HepG2 (cell line): ENCODE data around the gene MFAP3L. TPM values are rescaled to one million over a fixed set of nuclear protein-coding genes. Genes with fewer than 3 reads are reported as not detected.

Experiments used
- ATAC-seq: fragments of 200-7000 bp; cut with Tn5 transposase; 3 replicates; pipeline ENCODE4 v1.9.1; 2020; ENCODE audit warnings: mild to moderate bottlenecking, moderate library complexity
- BruUV-seq: library from RNA; stranded (reverse); fragments of 400-500 nt; replicated peaks from 2 replicates; lab custom pipeline; 2021; lab: Mats Ljungman, UMichigan
- CTCF ChIA-PET: fragments of 300-600 bp; formaldehyde crosslinking; extraction: SDS; loops from one replicate; lab custom pipeline; 2021; ENCODE audit warnings: low total read pairs, inconsistent platforms, low intra/inter-chr PET ratio; lab: Yijun Ruan, JAX
- POLR2A ChIA-PET: fragments of 350-600 bp; sonication (Branson Sonifier 250); formaldehyde crosslinking; loops from one replicate; lab custom pipeline; 2020; ENCODE audit warnings: antibody characterized with exemption, inconsistent platforms; lab: Yijun Ruan, JAX
- DNase-seq: peaks from one replicate; pipeline ENCODE4 v3.0.0-alpha.2; 2015; ENCODE audit warnings: low spot score
- FAIRE-seq: peaks from 3 replicates; lab custom pipeline; 2011; peaks lifted over from hg19 to GRCh38; lab: Jason Lieb, UNC
- H2AFZ ChIP-seq: one replicate; pipeline ENCODE4 v1.6.1; 2011; ENCODE audit warnings: low read length, inconsistent platforms
- H3K27ac ChIP-seq: fragments of 300-600 bp; 3 replicates; pipeline ENCODE4 v1.8.0; 2011; ENCODE audit warnings: mixed run types, mild to moderate bottlenecking, mixed read lengths, low read length, inconsistent platforms; ENCODE audit not compliant: insufficient read depth; ENCODE audit errors: extremely low read length
- H3K27me3 ChIP-seq, 2 experiments: fragments of 200-600 bp in 1 of 2; 2 replicates in 1 of 2; 3 replicates in 1 of 2; pipeline versions ENCODE4 v1.6.0 to v1.8.0; 2011; ENCODE audit warnings: low read length in 2 of 2, mild to moderate bottlenecking in 2 of 2, moderate library complexity in 2 of 2, inconsistent platforms in 1 of 2; ENCODE audit not compliant: insufficient read depth in 2 of 2, control insufficient read depth in 1 of 2
- H3K36me3 ChIP-seq, 2 experiments: fragments of 200-600 bp in 1 of 2; replicated peaks in 1 of 2; 2 replicates in 1 of 2; 3 replicates in 1 of 2; pipeline versions ENCODE4 v1.5.1 to v1.8.0; 2011; ENCODE audit warnings: low read length in 2 of 2, inconsistent platforms in 1 of 2; ENCODE audit not compliant: insufficient read depth in 2 of 2, control insufficient read depth in 1 of 2
- H3K4me1 ChIP-seq: 2 replicates; pipeline ENCODE4 v1.5.1; 2012; ENCODE audit warnings: low read length, inconsistent platforms; ENCODE audit not compliant: insufficient read depth
- H3K4me2 ChIP-seq: 2 replicates; pipeline ENCODE4 v1.6.0; 2011; ENCODE audit warnings: low read depth, low read length, inconsistent platforms
- H3K4me3 ChIP-seq, 3 experiments: fragments of 200-600 bp in 1 of 3; sonication (generic), shearing (Covaris generic) in 1 of 3; replicated peaks in 1 of 3; 2 replicates each; pipeline ENCODE4 v1.5.1; 2011 to 2016; ENCODE audit warnings: low read length in 3 of 3, inconsistent platforms in 2 of 3, low read depth in 2 of 3, mild to moderate bottlenecking in 2 of 3, control low read depth in 1 of 3, mixed read lengths in 1 of 3; ENCODE audit not compliant: insufficient read depth in 1 of 3
- H3K79me2 ChIP-seq: one replicate; pipeline ENCODE4 v1.6.1; 2011; ENCODE audit warnings: low read length, inconsistent platforms; ENCODE audit not compliant: insufficient read depth
- H3K9ac ChIP-seq: 2 replicates; pipeline ENCODE4 v1.6.0; 2011; ENCODE audit warnings: mild to moderate bottlenecking, low read depth, low read length, inconsistent platforms; ENCODE audit not compliant: insufficient read depth
- H3K9me3 ChIP-seq: 2 replicates; pipeline ENCODE4 v1.5.1; 2012; ENCODE audit warnings: mild to moderate bottlenecking, low read length
- H4K20me1 ChIP-seq: 2 replicates; pipeline ENCODE4 v1.6.0; 2011; ENCODE audit warnings: inconsistent platforms, mild to moderate bottlenecking, low read length, moderate library complexity; ENCODE audit not compliant: insufficient read depth
- ARID2 ChIP-seq: sonication (generic); formaldehyde crosslinking; IDR thresholded peaks from 2 replicates; pipeline ENCODE4 v1.8.1; 2022; ENCODE audit warnings: mild to moderate bottlenecking, missing genetic modification reagents, borderline replicate concordance
- CAMTA2 ChIP-seq: sonication (generic); formaldehyde crosslinking; IDR thresholded peaks from 2 replicates; pipeline ENCODE4 v1.4.0; 2020; ENCODE audit warnings: mild to moderate bottlenecking, missing genetic modification reagents, borderline replicate concordance
- CREM ChIP-seq, 2 experiments: sonication (generic) in 1 of 2; formaldehyde crosslinking in 1 of 2; IDR thresholded peaks; 2 replicates each; pipeline versions ENCODE4 v1.4.0 to v1.6.1; 2016 to 2020; ENCODE audit warnings: antibody characterized with exemption in 1 of 2, mild to moderate bottlenecking in 1 of 2, missing genetic modification reagents in 1 of 2
- GTF2F1 ChIP-seq: fragments of 150-350 bp; IDR thresholded peaks from 2 replicates; pipeline ENCODE4 v1.6.1; 2014; ENCODE audit warnings: low read length
- HDAC1 ChIP-seq: sonication (generic); formaldehyde crosslinking; IDR thresholded peaks from 2 replicates; pipeline ENCODE4 v1.5.1; 2020; ENCODE audit warnings: mild to moderate bottlenecking, missing genetic modification reagents
- JARID2 ChIP-seq: sonication (generic); formaldehyde crosslinking; IDR thresholded peaks from 2 replicates; pipeline ENCODE4 v1.8.1; 2023; ENCODE audit warnings: missing genetic modification reagents, inconsistent platforms; ENCODE audit not compliant: insufficient replicate concordance
- KAT2B ChIP-seq: fragments of 150-350 bp; IDR thresholded peaks from 2 replicates; pipeline ENCODE4 v1.6.1; 2014; ENCODE audit warnings: low read depth, low read length, borderline replicate concordance
- NPAS2 ChIP-seq: sonication (generic); formaldehyde crosslinking; IDR thresholded peaks from 2 replicates; pipeline ENCODE4 v1.8.0; 2022; ENCODE audit warnings: mild to moderate bottlenecking, missing genetic modification reagents, borderline replicate concordance
- PAF1 ChIP-seq: IDR thresholded peaks from 2 replicates; pipeline ENCODE4 v1.6.1; 2016; ENCODE audit warnings: missing genetic modification reagents, missing compliant biosample characterization
- TBX2 ChIP-seq: sonication (generic); formaldehyde crosslinking; IDR thresholded peaks from 2 replicates; pipeline ENCODE4 v1.5.0; 2020; ENCODE audit warnings: missing genetic modification reagents, mild to moderate bottlenecking, borderline replicate concordance
- TCF7L2 ChIP-seq: IDR thresholded peaks from 2 replicates; pipeline ENCODE4 v1.6.1; 2011; ENCODE audit warnings: mild to moderate bottlenecking, low read depth, low read length, moderate library complexity
- XBP1 ChIP-seq: sonication (generic); formaldehyde crosslinking; IDR thresholded peaks from 2 replicates; pipeline ENCODE4 v1.5.0; 2020; ENCODE audit warnings: missing genetic modification reagents
- ZC3H4 ChIP-seq: sonication (generic); formaldehyde crosslinking; IDR thresholded peaks from 2 replicates; pipeline ENCODE4 v1.4.0; 2020; ENCODE audit warnings: missing genetic modification reagents, borderline replicate concordance
- ZNF101 ChIP-seq: sonication (generic); formaldehyde crosslinking; IDR thresholded peaks from 2 replicates; pipeline ENCODE4 v1.4.0; 2020; ENCODE audit warnings: mild to moderate bottlenecking, low read depth, missing genetic modification reagents, borderline replicate concordance
- ZNF136 ChIP-seq: sonication (generic); formaldehyde crosslinking; IDR thresholded peaks from 2 replicates; pipeline ENCODE4 v1.8.1; 2022; ENCODE audit warnings: low read depth, mild to moderate bottlenecking, moderate library complexity, missing genetic modification reagents
- ZNF24 ChIP-seq: fragments of 450-650 bp; IDR thresholded peaks from 2 replicates; pipeline ENCODE4 v1.6.1; 2017; ENCODE audit warnings: antibody characterized with exemption, mild to moderate bottlenecking
- ZNF292 ChIP-seq: sonication (generic); formaldehyde crosslinking; IDR thresholded peaks from 2 replicates; pipeline ENCODE4 v1.8.1; 2022; ENCODE audit warnings: mild to moderate bottlenecking, low read depth, missing genetic modification reagents, borderline replicate concordance
- ZNF34 ChIP-seq: sonication (generic); formaldehyde crosslinking; IDR thresholded peaks from 2 replicates; pipeline ENCODE4 v1.4.0; 2020; ENCODE audit warnings: mild to moderate bottlenecking, missing genetic modification reagents, borderline replicate concordance
- ZNF550 ChIP-seq: sonication (generic); formaldehyde crosslinking; IDR thresholded peaks from 2 replicates; pipeline ENCODE4 v1.4.0; 2020; ENCODE audit warnings: mild to moderate bottlenecking, missing genetic modification reagents, borderline replicate concordance
- ZNF572 ChIP-seq: sonication (generic); formaldehyde crosslinking; IDR thresholded peaks from 2 replicates; pipeline ENCODE4 v1.5.1; 2020; ENCODE audit warnings: mild to moderate bottlenecking, missing genetic modification reagents
- ZNF629 ChIP-seq: sonication (generic); formaldehyde crosslinking; conservative IDR thresholded peaks from 2 replicates; pipeline ENCODE4 v1.5.0; 2020; ENCODE audit warnings: missing genetic modification reagents
- ZNF773 ChIP-seq: sonication (generic); formaldehyde crosslinking; IDR thresholded peaks from 2 replicates; pipeline ENCODE4 v1.4.0; 2020; ENCODE audit warnings: missing genetic modification reagents, borderline replicate concordance
- ZNF883 ChIP-seq: sonication (generic); formaldehyde crosslinking; IDR thresholded peaks from 2 replicates; pipeline ENCODE4 v1.5.1; 2020; ENCODE audit warnings: mild to moderate bottlenecking, missing genetic modification reagents; ENCODE audit errors: not compliant biosample characterization
- ZSCAN12 ChIP-seq: sonication (generic); formaldehyde crosslinking; IDR thresholded peaks from 2 replicates; pipeline ENCODE4 v1.9.0; 2021; ENCODE audit warnings: mild to moderate bottlenecking, missing genetic modification reagents
- WGBS: methylation state at CpG from one replicate; pipeline ENCODE4 v1.1.6; 2017; ENCODE audit warnings: low lambda C conversion rate; 5-methylcytosine and 5-hydroxymethylcytosine counted together
- in situ Hi-C: cut with HindIII; loops from 2 replicates; pipeline ENCODE4 v1.10.0; 2017; ENCODE audit warnings: low pct_unique_long_range_greater_than_20kb; ENCODE audit not compliant: extremely low pct_ligation_motif_present
- intact Hi-C: fragments of 100-400 bp; cut with micrococcal nuclease; formaldehyde crosslinking; loops from one replicate; pipeline ENCODE4 v1.10.0; 2022; ENCODE audit not compliant: unreplicated experiment
- polyA plus RNA-seq, 8 experiments: library from polyadenylated mRNA; depleted of rRNA in 3 of 8; stranded (reverse) in 7 of 8; unstranded in 1 of 8; fragments of >200 nt; fragmentation: Illumina TruSeq in 4 of 8; extraction: Trizol in 4 of 8; gene quantifications; 2 replicates each; pipeline versions ENCODE4 v1.2.1 to v1.2.3, GENCODE V29; 2011 to 2016; ENCODE audit warnings: low read depth in 4 of 8, missing spikeins in 1 of 8, mixed read lengths in 1 of 8; ENCODE audit not compliant: insufficient read depth in 1 of 8
- total RNA-seq, 5 experiments: library from RNA; depleted of rRNA; stranded (reverse); fragments of >200 nt; fragmentation: Illumina TruSeq; extraction: Trizol; gene quantifications; 2 replicates each; pipeline ENCODE4 v1.2.3, GENCODE V29; 2016; ENCODE audit warnings: low read depth in 1 of 5

The MFAP3L gene
- total and polyA plus RNA-seq, 2 of the 13 experiments (the other 11 are each of a cell fraction or from before 2014, with no cell fraction given) = 1.5 to 3.6 TPM

DNA sequence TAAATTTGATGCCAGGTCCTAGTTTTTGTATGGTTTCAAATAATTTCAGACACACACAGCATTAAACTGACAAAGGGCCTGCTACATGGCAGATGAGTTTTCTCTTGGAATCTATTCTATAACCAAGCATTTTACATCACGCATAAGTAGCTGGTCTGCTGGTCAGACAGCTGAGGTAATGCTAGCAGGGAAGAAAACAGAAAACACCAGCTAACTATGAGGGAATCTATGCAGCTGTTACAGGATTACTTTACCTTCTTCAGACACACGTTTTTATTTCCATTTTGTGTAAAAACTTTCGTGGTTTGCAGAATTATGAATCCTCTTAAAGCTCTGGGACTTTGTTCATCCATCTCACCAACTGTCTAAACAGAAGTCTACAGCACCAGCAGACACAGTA, 42.0 kb downstream of the MFAP3L start (continued):
- TF ChIP-seq ZNF24 = no peak
- no peak for TF ChIP-seq JARID2 (CRISPR knock-in tag)
- no peak for TF ChIP-seq ZNF292
- TF ChIP-seq ZNF101 = no peak
- no peak for TF ChIP-seq CAMTA2
- no peak for TF ChIP-seq CREM (IDR thresholded peaks at IDR 0.05)
- no peak for TF ChIP-seq CREM (CRISPR knock-in tag; IDR thresholded peaks at IDR 0.05)
- TF ChIP-seq ZSCAN12 = no peak
- no peak for TF ChIP-seq KAT2B

DNA sequence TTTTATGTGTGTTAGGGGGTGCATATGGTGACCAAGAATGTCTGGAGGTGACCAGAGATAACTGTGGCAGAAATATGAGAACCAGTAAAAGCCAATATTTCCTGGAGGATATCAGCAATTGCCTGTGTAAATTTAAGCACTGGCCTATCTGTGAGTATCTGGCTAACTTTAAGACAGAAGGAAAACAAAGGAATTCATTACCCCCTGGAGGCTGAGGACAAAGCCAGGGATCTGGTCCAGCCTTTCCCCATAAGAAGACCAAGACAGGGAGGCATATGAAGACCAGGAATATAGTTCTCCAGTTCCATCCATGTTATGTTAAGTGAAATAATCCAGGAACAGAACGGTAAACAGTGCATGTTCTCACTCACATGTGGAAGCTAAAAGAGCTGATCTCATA, 49.2 kb downstream of the MFAP3L start:
- TF ChIP-seq ZNF34 (CRISPR knock-in tag) (no peak), ARID2 (no peak), XBP1 (no peak), PAF1 (CRISPR knock-in tag) (no peak), ZNF773 (CRISPR knock-in tag) (no peak), ZC3H4 (CRISPR knock-in tag) (no peak), ZNF136 (CRISPR knock-in tag) (no peak), NPAS2 (CRISPR knock-in tag) (no peak), TCF7L2 (no peak), ZSCAN12 (no peak), JARID2 (CRISPR knock-in tag) (no peak), ZNF883 (CRISPR knock-in tag) (no peak), HDAC1 (CRISPR knock-in tag) (no peak), ZNF550 (CRISPR knock-in tag) (no peak), GTF2F1 (no peak), ZNF572 (no peak), TBX2 (CRISPR knock-in tag) (no peak), ZNF629 (no peak)
- ATAC-seq (no peak), FAIRE-seq (no peak), DNase-seq (no peak)
- H3K27me3 ChIP-seq = no peaks in the 10 kb centered on the region
- no peaks in the 10 kb centered on the region for H3K9me3 ChIP-seq
- intact Hi-C loops (no loop called here), in situ Hi-C loops (no loop called here)
- H2AFZ ChIP-seq = no peak overlapping the region
- H3K36me3 ChIP-seq = no peaks in the 10 kb centered on the region
- H3K4me3 ChIP-seq = no peak overlapping the region
- ChIA-PET CTCF (no interaction called here), POLR2A (no interaction called here)
- no peaks in the 10 kb centered on the region for H3K79me2 ChIP-seq
- WGBS = 48% methylated on average over 1 of the region's 1 CpG
- no peaks in the 10 kb centered on the region for H4K20me1 ChIP-seq
- no peak overlapping the region for H3K4me2 ChIP-seq
- H3K4me1 ChIP-seq = peaks cover 25% of the 10 kb centered on the region
- no peak overlapping the region for H3K27ac ChIP-seq
- H3K9ac ChIP-seq = no peak overlapping the region
- BruUV-seq = no TSS peak
